Panc1 (cell line): ENCODE measurements around the gene THEM5. TPM values are rescaled to one million over a fixed set of nuclear protein-coding genes. Genes with fewer than 3 reads are reported as not detected.
A peak's percentile ranks its signal among the peaks of the same experiment; 100 is the strongest.

Source experiments
- ATAC-seq: fragments of 200-7000 bp; cut with Tn5 transposase; 2 replicates; pipeline ENCODE4 v1.9.1; 2020; ENCODE audit warnings: mild to moderate bottlenecking, moderate library complexity
- BruUV-seq: library from RNA; stranded (reverse); fragments of 400-500 nt; replicated peaks from 2 replicates; lab custom pipeline; 2021; lab: Mats Ljungman, UMichigan
- CTCF ChIA-PET: fragments of 300-600 bp; sonication (Branson Sonifier 250); formaldehyde crosslinking; loops from one replicate; lab custom pipeline; 2022; ENCODE audit warnings: antibody characterized with exemption; lab: Charles Lee
- POLR2A ChIA-PET: fragments of 300-600 bp; sonication (Branson Sonifier 250); formaldehyde crosslinking; loops from one replicate; lab custom pipeline; 2022; ENCODE audit warnings: antibody characterized with exemption; lab: Charles Lee
- DNase-seq: peaks from one replicate; pipeline ENCODE4 v3.0.0-alpha.2; 2010; ENCODE audit warnings: low read depth, low spot score
- H3K27ac ChIP-seq: 2 replicates; pipeline ENCODE4 v1.5.1; 2011; ENCODE audit warnings: mild to moderate bottlenecking, low read length, inconsistent platforms
- H3K27me3 ChIP-seq: fragments of 200-500 bp; sonication (Bioruptor generic); 2 replicates; pipeline ENCODE4 v1.6.0; 2014; ENCODE audit warnings: low read length, inconsistent platforms; ENCODE audit not compliant: control insufficient read depth, insufficient read depth
- H3K36me3 ChIP-seq: fragments of 200-500 bp; sonication (Bioruptor generic); 2 replicates; pipeline ENCODE4 v1.5.1; 2014; ENCODE audit warnings: inconsistent platforms, mild to moderate bottlenecking, low read length, moderate library complexity; ENCODE audit not compliant: control insufficient read depth, insufficient read depth
- H3K4me1 ChIP-seq: 2 replicates; pipeline ENCODE4 v1.5.1; 2011; ENCODE audit warnings: inconsistent platforms, mild to moderate bottlenecking, low read length, moderate library complexity; ENCODE audit not compliant: control insufficient read depth, insufficient read depth
- H3K4me3 ChIP-seq, 2 experiments: 2 replicates each; pipeline ENCODE4 v1.5.1; 2011 to 2012; ENCODE audit warnings: low read depth in 2 of 2, low read length in 2 of 2, mild to moderate bottlenecking in 2 of 2, inconsistent platforms in 1 of 2, moderate library complexity in 1 of 2
- H3K9me3 ChIP-seq: fragments of 200-500 bp; sonication (Bioruptor generic); 2 replicates; pipeline ENCODE4 v1.5.1; 2014; ENCODE audit warnings: low read depth, mild to moderate bottlenecking, inconsistent platforms, low read length, moderate library complexity; ENCODE audit not compliant: control insufficient read depth, insufficient read depth
- POLR2AphosphoS5 ChIP-seq: IDR thresholded peaks from 2 replicates; pipeline ENCODE4 v1.6.1; 2012; ENCODE audit warnings: mild to moderate bottlenecking, low read depth, low read length, moderate library complexity
- SIN3A ChIP-seq: IDR thresholded peaks from 2 replicates; pipeline ENCODE4 v1.6.1; 2012; ENCODE audit warnings: low read depth, mild to moderate bottlenecking, low read length, moderate library complexity, borderline replicate concordance; ENCODE audit not compliant: insufficient read depth
- TCF7L2 ChIP-seq: IDR thresholded peaks from 2 replicates; pipeline ENCODE4 v1.6.1; 2011; ENCODE audit warnings: mild to moderate bottlenecking, low read depth, low read length, inconsistent platforms
- in situ Hi-C: cut with HindIII; loops from 2 replicates; pipeline ENCODE4 v1.10.0; 2016; ENCODE audit warnings: low sequenced_read_pairs, low pct_unique_long_range_greater_than_20kb
- intact Hi-C: fragments of 100-400 bp; cut with micrococcal nuclease; formaldehyde crosslinking; loops from one replicate; pipeline ENCODE4 v1.10.0; 2022; ENCODE audit not compliant: unreplicated experiment
- total RNA-seq: library from RNA; stranded (reverse); gene quantifications from one replicate; pipeline ENCODE4 v1.2.1, GENCODE V29; 2021; ENCODE audit not compliant: unreplicated experiment
- TF ChIP-seq, protein P1 (sequence below): fragments of 450-650 bp; IDR thresholded peaks from 2 replicates; pipeline ENCODE4 v1.5.1; 2017; ENCODE audit warnings: mild to moderate bottlenecking
- TF ChIP-seq, protein P2 (sequence below), 2 experiments: IDR thresholded peaks; 2 replicates each; pipeline ENCODE4 v1.6.1; 2011 to 2012; ENCODE audit warnings: low read depth in 2 of 2, control low read depth in 1 of 2, low read length in 1 of 2, mild to moderate bottlenecking in 1 of 2, moderate library complexity in 1 of 2; ENCODE audit not compliant: insufficient read depth in 1 of 2

The THEM5 gene
- total RNA-seq, 1 experiment from 2014 or later = not detected

DNA sequence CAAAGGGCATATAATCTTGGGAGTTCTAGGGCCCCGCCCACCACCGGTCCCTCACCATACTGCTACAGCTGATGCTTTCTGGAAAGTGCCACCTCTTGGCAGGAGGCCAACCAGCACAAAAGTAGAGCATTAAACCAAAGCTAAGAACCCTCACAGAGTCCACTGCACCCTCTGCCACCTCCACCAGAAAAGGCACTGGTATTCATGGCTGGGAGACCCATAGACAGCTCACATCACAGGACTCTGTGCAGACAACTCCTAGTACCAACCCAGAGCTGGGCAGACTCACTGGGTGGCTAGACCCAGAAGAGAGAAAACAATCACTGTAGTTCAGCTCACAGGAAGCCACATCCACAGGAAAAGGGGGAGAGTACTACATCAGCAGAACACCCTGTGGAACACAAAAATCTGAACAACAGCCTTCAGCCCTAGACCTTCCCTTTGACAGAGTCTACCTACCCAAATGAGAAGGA, 45.0 kb upstream of the THEM5 start:
- TF ChIP-seq, protein P1, sequence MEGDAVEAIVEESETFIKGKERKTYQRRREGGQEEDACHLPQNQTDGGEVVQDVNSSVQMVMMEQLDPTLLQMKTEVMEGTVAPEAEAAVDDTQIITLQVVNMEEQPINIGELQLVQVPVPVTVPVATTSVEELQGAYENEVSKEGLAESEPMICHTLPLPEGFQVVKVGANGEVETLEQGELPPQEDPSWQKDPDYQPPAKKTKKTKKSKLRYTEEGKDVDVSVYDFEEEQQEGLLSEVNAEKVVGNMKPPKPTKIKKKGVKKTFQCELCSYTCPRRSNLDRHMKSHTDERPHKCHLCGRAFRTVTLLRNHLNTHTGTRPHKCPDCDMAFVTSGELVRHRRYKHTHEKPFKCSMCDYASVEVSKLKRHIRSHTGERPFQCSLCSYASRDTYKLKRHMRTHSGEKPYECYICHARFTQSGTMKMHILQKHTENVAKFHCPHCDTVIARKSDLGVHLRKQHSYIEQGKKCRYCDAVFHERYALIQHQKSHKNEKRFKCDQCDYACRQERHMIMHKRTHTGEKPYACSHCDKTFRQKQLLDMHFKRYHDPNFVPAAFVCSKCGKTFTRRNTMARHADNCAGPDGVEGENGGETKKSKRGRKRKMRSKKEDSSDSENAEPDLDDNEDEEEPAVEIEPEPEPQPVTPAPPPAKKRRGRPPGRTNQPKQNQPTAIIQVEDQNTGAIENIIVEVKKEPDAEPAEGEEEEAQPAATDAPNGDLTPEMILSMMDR = no peak
- no peak for TF ChIP-seq SIN3A
- no peak for TF ChIP-seq POLR2AphosphoS5
- TF ChIP-seq, protein P2, sequence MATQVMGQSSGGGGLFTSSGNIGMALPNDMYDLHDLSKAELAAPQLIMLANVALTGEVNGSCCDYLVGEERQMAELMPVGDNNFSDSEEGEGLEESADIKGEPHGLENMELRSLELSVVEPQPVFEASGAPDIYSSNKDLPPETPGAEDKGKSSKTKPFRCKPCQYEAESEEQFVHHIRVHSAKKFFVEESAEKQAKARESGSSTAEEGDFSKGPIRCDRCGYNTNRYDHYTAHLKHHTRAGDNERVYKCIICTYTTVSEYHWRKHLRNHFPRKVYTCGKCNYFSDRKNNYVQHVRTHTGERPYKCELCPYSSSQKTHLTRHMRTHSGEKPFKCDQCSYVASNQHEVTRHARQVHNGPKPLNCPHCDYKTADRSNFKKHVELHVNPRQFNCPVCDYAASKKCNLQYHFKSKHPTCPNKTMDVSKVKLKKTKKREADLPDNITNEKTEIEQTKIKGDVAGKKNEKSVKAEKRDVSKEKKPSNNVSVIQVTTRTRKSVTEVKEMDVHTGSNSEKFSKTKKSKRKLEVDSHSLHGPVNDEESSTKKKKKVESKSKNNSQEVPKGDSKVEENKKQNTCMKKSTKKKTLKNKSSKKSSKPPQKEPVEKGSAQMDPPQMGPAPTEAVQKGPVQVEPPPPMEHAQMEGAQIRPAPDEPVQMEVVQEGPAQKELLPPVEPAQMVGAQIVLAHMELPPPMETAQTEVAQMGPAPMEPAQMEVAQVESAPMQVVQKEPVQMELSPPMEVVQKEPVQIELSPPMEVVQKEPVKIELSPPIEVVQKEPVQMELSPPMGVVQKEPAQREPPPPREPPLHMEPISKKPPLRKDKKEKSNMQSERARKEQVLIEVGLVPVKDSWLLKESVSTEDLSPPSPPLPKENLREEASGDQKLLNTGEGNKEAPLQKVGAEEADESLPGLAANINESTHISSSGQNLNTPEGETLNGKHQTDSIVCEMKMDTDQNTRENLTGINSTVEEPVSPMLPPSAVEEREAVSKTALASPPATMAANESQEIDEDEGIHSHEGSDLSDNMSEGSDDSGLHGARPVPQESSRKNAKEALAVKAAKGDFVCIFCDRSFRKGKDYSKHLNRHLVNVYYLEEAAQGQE (IDR thresholded peaks at IDR 0.05; ENCODE audit: insufficient read depth in 1 of 2, low read depth in 2 of 2, low read length in 1 of 2) = no peak
- TF ChIP-seq TCF7L2 = no peak
- CTCF ChIA-PET = no interaction called here
- Histone ChIP-seq H3K4me3 (no peak overlapping the region), H3K9me3 (0 out of 2 replicates have a peak, but pooled peaks cover 5% of the 10 kb centered on the region), H3K27ac (no peak overlapping the region), H3K4me1 (peaks cover 10% of the 10 kb centered on the region), H3K27me3 (no peaks in the 10 kb centered on the region), H3K36me3 (no peaks in the 10 kb centered on the region)
- no TSS peak for BruUV-seq
- POLR2A ChIA-PET = no interaction called here
- ATAC-seq (0 out of 2 replicates have a peak, but pooled peaks have one; percentile 45), DNase-seq (no peak)
- intact Hi-C loops = no loop called here
- in situ Hi-C loops = no loop called here

DNA sequence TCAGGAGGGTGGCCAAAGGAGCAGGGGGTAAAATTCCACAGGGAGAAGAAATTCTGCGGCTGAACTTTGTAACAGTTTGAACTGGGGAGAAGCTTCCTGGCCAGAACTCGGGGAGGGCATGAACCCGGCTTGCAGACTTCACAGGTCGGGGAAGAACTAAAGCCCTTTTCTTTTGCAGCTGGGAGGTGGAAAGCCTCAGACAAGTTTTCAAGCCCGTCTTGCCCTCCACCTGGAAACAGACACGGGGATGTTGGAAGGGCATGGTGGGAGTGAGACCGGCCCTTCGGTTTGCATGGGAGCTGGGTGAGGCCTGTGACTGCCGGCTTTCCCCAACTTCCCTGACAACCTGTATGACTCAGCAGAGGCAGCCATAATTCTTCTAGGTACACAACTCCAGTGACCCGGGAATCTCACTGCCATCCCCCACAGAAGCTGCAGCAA, 44.5 kb upstream of the THEM5 start:
- Histone ChIP-seq H3K9me3 (no peaks in the 10 kb centered on the region), H3K27me3 (no peaks in the 10 kb centered on the region), H3K36me3 (no peaks in the 10 kb centered on the region), H3K4me1 (peaks cover 10% of the 10 kb centered on the region), H3K4me3 (no peak overlapping the region), H3K27ac (no peak overlapping the region)
- ATAC-seq (peak; percentile 17; the same call in 1 of the 2 replicates), DNase-seq (no peak)
- intact Hi-C loops = no loop called here
- ChIA-PET CTCF (no interaction called here), POLR2A (no interaction called here)
- TF ChIP-seq, protein P2 (IDR thresholded peaks at IDR 0.05; ENCODE audit: insufficient read depth in 1 of 2, low read depth in 2 of 2, low read length in 1 of 2) = no peak
- TF ChIP-seq SIN3A = no peak
- TF ChIP-seq, protein P1 = no peak
- no peak for TF ChIP-seq TCF7L2
- no peak for TF ChIP-seq POLR2AphosphoS5
- in situ Hi-C loops = no loop called here
- BruUV-seq = no TSS peak
